Measurements from ENCODE around the gene RAD51B. TPM values are rescaled to one million over a fixed set of nuclear protein-coding genes. Genes with fewer than 3 reads are reported as not detected.

RAD51B gene
- total RNA-seq, 1 donor from 2014 or later, result 16.7 TPM

- no peak overlapping the region for H3K27ac Mint-ChIP-seq (ENCODE audit: unreplicated experiment)
- H3K4me1 Mint-ChIP-seq, result no peaks in the 10 kb centered on the region
- no peak for DNase-seq (ENCODE audit: low read depth, low spot score)
- peaks cover 8% of the 10 kb centered on the region for H3K9me3 Mint-ChIP-seq
- H3K27me3 Mint-ChIP-seq (ENCODE audit: low read depth), result no peaks in the 10 kb centered on the region
- no peak for TF ChIP-seq CTCF (conservative IDR thresholded peaks at IDR 0.05)
- H3K4me3 Mint-ChIP-seq, result no peak overlapping the region
- H3K36me3 Mint-ChIP-seq (ENCODE audit: low read depth), result peaks cover 16% of the 10 kb centered on the region
These were observed 88.6 kb downstream of the RAD51B start for GRCh38 chr14:67908052-67908754.

DNA sequence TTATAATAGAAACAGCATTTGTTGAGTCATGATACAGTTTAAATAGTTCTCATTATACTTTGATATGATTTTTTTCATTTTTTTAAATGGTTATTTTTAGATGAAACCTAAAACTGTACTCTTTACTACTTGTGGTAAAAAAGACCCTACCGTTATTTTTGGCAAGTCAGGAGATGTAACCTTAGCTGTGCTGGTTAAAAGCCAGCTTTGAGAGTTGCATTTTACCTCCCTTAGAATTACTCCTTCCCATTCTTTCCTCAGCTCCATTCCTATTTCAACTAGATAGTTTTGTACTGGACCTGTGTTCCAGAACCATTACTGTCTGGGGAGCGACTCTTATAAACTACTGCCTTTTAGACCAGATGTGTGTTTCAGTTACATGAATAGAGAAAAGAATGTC, 92.0 kb downstream of the RAD51B start:
- H3K27ac Mint-ChIP-seq (ENCODE audit: unreplicated experiment), result no peak overlapping the region
- no peak for TF ChIP-seq CTCF (conservative IDR thresholded peaks at IDR 0.05)
- no peaks in the 10 kb centered on the region for H3K27me3 Mint-ChIP-seq (ENCODE audit: low read depth)
- H3K4me1 Mint-ChIP-seq, result no peaks in the 10 kb centered on the region
- no peak for DNase-seq (ENCODE audit: low read depth, low spot score)
- no peaks in the 10 kb centered on the region for H3K9me3 Mint-ChIP-seq
- H3K4me3 Mint-ChIP-seq, result no peak overlapping the region
- H3K36me3 Mint-ChIP-seq (ENCODE audit: low read depth), result peaks cover under 1% of the 10 kb centered on the region

- H3K9me3 Mint-ChIP-seq, result no peaks in the 10 kb centered on the region
These were observed 96.9 kb downstream of the RAD51B start for GRCh38 chr14:67916430-67916829.

DNA sequence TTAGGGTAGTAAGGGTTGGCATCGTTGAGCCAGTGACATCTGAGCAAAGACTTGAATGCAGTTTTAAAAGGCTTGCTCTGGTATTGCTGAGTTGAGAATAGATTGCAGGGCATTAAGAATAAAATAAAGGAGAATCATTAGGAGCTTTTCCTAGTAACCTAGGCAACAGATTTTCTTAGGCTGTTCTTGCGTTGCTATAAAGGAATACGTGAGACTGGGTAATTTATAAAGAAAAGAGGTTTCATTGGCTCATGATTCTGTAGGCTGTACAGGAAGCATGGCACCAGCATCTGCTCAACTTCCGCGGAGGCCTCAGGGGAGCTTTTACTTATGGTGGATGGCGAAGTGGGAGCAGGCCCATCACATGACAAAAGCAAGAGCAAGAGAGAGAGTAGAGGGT, 97.4 kb downstream of the RAD51B start:
- DNase-seq (ENCODE audit: low read depth, low spot score), result no peak
- H3K36me3 Mint-ChIP-seq (ENCODE audit: low read depth), result no peaks in the 10 kb centered on the region
- TF ChIP-seq CTCF (conservative IDR thresholded peaks at IDR 0.05), result no peak
- H3K4me1 Mint-ChIP-seq, result no peaks in the 10 kb centered on the region
- no peaks in the 10 kb centered on the region for H3K27me3 Mint-ChIP-seq (ENCODE audit: low read depth)
- no peaks in the 10 kb centered on the region for H3K9me3 Mint-ChIP-seq
- H3K27ac Mint-ChIP-seq (ENCODE audit: unreplicated experiment), result no peak overlapping the region
- no peak overlapping the region for H3K4me3 Mint-ChIP-seq

More at GRCh38 chr14:67916430-67916829, 96.9 kb downstream of the RAD51B start:
- Mint-ChIP-seq H3K27ac (ENCODE audit: unreplicated experiment) (no peak overlapping the region), H3K4me3 (no peak overlapping the region), H3K4me1 (no peaks in the 10 kb centered on the region), H3K36me3 (ENCODE audit: low read depth) (no peaks in the 10 kb centered on the region), H3K27me3 (ENCODE audit: low read depth) (no peaks in the 10 kb centered on the region)
- TF ChIP-seq CTCF (conservative IDR thresholded peaks at IDR 0.05), result no peak
- DNase-seq (ENCODE audit: low read depth, low spot score), result no peak

GRCh38 chr14:67918838-67919237, 99.3 kb downstream of the RAD51B start:
- H3K4me3 Mint-ChIP-seq, result no peak overlapping the region
- TF ChIP-seq CTCF (conservative IDR thresholded peaks at IDR 0.05), result no peak

More at GRCh38 chr14:67918838-67919237, 99.3 kb downstream of the RAD51B start:
- Mint-ChIP-seq H3K9me3 (no peaks in the 10 kb centered on the region), H3K27ac (ENCODE audit: unreplicated experiment) (no peak overlapping the region), H3K4me1 (no peaks in the 10 kb centered on the region), H3K27me3 (ENCODE audit: low read depth) (no peaks in the 10 kb centered on the region), H3K36me3 (ENCODE audit: low read depth) (no peaks in the 10 kb centered on the region)
- DNase-seq (ENCODE audit: low read depth, low spot score), result no peak
